Right ventricle myocardium inferior (tissue), 1 donor: Measurements from ENCODE around the gene JOSD1. TPM values are rescaled to one million over a fixed set of nuclear protein-coding genes. Genes with fewer than 3 reads are reported as not detected.

ENCODE experiments used
- ATAC-seq: fragments of 200-7000 bp; cut with Tn5 transposase; one replicate; pipeline ENCODE4 v1.9.1; 2020; ENCODE audit warnings: mild to moderate bottlenecking, moderate library complexity
- DNase-seq: peaks from one replicate; pipeline ENCODE4 v3.0.0; 2021; ENCODE audit errors: missing footprints
- intact Hi-C: fragments of 100-400 bp; cut with DNase I; formaldehyde crosslinking; loops from one replicate; pipeline ENCODE4 v1.11.0; 2022
- long read RNA-seq: library from polyadenylated mRNA; unstranded; transcript quantifications from one replicate; pipeline ENCODE4 v2.0.0, GENCODE V29; 2021
- total RNA-seq: library from RNA; stranded (reverse); fragmentation: NEBNext Ultra II Directional; extraction: Animal tissue kit (Norgen Biotek cat#: 25700); gene quantifications from one replicate; pipeline ENCODE4 v1.2.1, GENCODE V29; 2021
- donor health status: DM: no; HTN: yes; CAD: no; lungs with severe emphysema.

JOSD1 gene
- total RNA-seq: 17.5 TPM
- long read RNA-seq, transcript JOSD1-207 (2 exons, 467 nt): major isoform, 8 of 13 reads
- long read RNA-seq, partial matches to known transcripts: 1 of 13 reads
- long read RNA-seq, other reads (novel, unspliced or antisense): 3 of 13 reads

- DNase-seq (peak; percentile 98), ATAC-seq (peak; percentile 55)
- intact Hi-C loops: no loop called here
Observed at GRCh38 chr22:38700789-38701628, at the start of gene JOSD1. TSS of gene JOSD1 (minus strand) at chr22:38700943. CDS start at chr22:38699987, 956 bp downstream.

- no peak for DNase-seq
- ATAC-seq: no peak
- intact Hi-C loops: no loop called here
Observed at GRCh38 chr22:38750104-38750503, 49.4 kb upstream of the JOSD1 start.

GRCh38 chr22:38748487-38749136, 47.9 kb upstream of the JOSD1 start:
- ATAC-seq: no peak
- intact Hi-C loops: no loop called here
- DNase-seq: peak; percentile 55

DNA sequence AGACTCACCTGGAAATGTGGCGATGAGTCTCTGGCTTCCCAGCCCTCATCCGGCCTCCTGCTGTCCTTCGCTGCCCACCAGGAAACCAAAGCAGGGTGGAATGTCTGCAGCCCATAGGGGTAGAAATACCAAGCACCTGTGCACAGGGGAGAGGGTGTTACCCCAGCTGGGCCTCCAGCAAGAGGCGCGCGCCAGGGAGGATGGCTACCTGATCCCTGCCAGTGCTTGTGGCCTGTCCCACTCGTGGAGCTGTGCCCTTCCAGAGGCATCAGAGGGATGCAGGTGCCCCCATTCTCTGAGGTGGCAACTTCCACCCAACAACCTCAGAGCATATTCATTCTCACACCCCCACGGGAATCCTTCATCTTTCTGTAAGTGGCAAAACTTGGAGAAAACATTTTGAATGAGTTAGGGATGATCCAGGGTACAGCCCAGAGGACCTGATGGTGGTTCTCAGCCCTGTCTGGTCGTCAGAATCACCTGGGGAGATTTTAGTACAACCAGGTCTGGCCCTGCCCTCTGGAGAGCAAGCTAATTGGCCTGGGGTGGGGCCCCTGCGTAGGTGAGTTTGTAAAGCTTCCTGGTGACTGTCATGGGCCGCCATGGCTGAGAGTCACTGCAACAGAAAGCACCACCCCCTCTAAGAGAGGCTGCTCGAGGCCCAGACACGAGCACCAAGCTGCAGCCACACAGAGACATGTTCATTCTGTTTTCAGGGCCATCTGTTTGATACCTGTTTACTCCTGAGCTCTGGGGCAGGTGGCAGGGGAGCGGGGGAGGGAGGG, 45.1 kb upstream of the JOSD1 start:
- intact Hi-C loops: no loop called here

GRCh38 chr22:38744981-38745380, 44.2 kb upstream of the JOSD1 start:
- DNase-seq: peak; percentile 23
- no peak for ATAC-seq
- intact Hi-C loops: no loop called here

More for the DNA sequence above, 45.1 kb upstream of the JOSD1 start:
- peak; percentile 21 for DNase-seq
- no peak for ATAC-seq

- ATAC-seq (no peak), DNase-seq (peak; percentile 37)
Observed at GRCh38 chr22:38742176-38742942, 41.6 kb upstream of the JOSD1 start.

DNA sequence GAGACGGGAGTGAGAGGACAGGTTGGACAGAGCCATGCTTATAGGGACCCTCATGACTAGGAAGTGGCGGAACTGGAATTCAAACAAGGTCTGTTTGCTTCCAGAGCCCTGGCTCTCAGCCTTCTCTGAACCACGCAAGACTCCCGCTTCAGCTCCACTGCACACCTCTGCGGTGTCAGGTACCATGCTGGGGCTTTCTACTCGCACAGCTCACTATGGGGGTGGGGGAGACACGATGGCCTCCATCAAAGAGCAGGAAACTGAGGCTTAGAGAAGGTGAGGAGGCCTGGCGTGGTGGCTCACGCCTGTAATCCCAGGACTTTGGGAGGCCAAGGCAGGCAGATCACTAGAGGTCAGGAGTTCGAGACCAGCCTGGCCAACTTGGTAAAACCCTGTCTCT, 40.8 kb upstream of the JOSD1 start:
- ATAC-seq: no peak
- DNase-seq: peak; percentile 5

More at GRCh38 chr22:38742176-38742942, 41.6 kb upstream of the JOSD1 start:
- intact Hi-C loops: no loop called here

DNA sequence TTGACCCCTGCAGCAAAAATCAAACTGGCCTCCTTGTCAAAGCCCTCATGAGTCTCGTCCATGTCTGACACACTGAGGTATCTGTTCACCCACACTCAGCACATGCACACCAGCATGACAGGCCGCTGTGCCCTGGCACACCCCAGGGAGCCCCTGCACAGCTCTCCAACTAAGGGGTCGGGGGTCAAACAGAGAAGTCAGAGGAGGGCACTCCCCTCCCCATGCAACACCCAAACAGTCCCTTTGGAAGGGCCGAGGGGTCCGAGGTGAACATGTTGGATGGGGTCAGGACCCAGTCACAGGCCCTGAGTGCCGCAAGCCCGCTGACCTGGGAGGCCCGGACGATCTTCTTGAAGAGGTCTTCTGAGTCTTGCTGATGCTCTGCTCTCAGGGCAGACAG, 40.4 kb upstream of the JOSD1 start:
- peak; percentile 45 for DNase-seq
- intact Hi-C loops: no loop called here

More for the DNA sequence above, 40.8 kb upstream of the JOSD1 start:
- intact Hi-C loops: no loop called here

DNA sequence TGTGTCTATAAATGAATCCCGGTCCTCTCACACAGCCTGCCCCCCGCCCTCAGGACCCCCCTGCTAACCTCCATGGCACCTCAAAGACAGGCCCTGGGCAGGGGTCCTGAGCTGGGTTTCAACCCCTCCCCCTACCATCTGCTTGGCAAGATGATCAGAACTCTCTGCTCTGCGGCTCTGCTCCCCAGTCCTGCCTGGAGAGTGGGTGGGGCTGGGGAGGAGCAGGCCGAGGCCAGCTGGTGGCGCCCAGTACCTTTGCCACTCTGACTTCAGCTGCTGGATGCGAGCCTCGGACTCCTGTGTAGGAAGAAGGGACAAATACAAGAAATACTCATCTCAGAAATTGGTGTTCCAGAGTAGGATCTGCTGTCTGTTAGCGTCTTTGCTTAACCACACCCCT, 40.0 kb upstream of the JOSD1 start:
- intact Hi-C loops: no loop called here
- peak; percentile 55 for DNase-seq
- ATAC-seq: no peak

More for the DNA sequence above, 40.4 kb upstream of the JOSD1 start:
- ATAC-seq: no peak

GRCh38 chr22:38740116-38740723, 39.5 kb upstream of the JOSD1 start:
- intact Hi-C loops: no loop called here
- peak; percentile 45 for DNase-seq
- no peak for ATAC-seq

DNA sequence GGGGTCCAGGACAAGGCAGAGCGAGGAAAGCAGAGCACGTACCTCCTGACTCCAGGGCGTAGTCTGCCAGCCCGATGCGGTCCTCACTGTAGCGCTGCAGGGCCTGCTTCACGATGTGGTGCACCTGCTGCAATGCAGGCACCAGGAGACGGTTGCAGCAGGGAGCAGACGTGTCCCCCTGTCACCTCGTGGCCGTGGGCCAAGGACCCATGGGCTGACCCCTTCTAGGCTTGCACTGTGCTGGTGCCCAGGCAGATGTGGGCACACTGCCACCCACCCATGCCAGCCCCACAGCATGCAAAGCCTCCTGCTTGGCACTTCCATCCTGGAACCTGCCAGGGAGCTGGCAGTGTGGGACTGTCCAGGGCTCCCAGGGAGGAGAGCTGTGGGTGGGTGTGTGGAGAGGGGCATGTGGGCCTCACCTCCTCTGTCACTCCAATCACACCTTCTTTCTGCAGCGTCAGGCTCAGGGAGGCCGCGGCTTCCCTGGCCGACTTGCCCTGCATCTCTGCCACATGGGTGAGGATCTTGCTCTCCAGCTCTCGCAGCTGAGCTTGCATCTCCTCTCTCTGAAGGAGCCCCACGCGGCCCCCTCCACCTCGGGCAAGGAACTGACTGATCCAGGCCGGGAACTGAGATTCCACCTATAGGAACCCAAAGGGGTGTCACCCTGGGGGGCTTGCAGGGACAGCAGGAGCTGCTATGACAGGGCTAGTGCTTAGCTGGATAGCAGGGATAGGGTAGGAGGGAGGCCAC, 38.7 kb upstream of the JOSD1 start:
- intact Hi-C loops: no loop called here
- peak; percentile 79 for DNase-seq
- ATAC-seq: peak; percentile 62

- intact Hi-C loops: no loop called here
- DNase-seq: peak; percentile 48
- no peak for ATAC-seq
Observed at GRCh38 chr22:38738475-38739070, 37.8 kb upstream of the JOSD1 start.

GRCh38 chr22:38737302-38738060, 36.7 kb upstream of the JOSD1 start:
- intact Hi-C loops: no loop called here
- ATAC-seq (no peak), DNase-seq (peak; percentile 8)

DNA sequence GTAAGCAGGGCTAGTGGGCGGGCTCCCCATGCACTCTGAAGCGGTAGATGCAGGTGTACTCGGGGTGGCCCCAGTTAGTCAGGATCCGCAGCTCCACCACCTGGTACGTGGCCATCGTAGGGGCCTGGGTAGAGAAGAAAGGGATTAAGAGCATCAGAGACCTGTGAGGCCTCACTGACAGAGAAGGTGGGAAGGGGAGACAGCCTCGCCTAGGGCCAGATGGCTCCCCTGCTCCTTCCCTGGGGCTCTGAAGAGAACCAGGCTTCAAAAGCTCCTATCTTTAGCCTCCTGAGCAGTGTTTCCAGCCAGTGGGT, 35.5 kb upstream of the JOSD1 start:
- DNase-seq (no peak), ATAC-seq (no peak)
- intact Hi-C loops: no loop called here

GRCh38 chr22:38735465-38736256, 34.9 kb upstream of the JOSD1 start:
- DNase-seq (no peak), ATAC-seq (no peak)
- intact Hi-C loops: no loop called here

GRCh38 chr22:38735126-38735464, 34.4 kb upstream of the JOSD1 start:
- intact Hi-C loops: no loop called here
- DNase-seq (no peak), ATAC-seq (no peak)
